ENCODE measurements around the gene EFTUD2.

The EFTUD2 gene

DNA sequence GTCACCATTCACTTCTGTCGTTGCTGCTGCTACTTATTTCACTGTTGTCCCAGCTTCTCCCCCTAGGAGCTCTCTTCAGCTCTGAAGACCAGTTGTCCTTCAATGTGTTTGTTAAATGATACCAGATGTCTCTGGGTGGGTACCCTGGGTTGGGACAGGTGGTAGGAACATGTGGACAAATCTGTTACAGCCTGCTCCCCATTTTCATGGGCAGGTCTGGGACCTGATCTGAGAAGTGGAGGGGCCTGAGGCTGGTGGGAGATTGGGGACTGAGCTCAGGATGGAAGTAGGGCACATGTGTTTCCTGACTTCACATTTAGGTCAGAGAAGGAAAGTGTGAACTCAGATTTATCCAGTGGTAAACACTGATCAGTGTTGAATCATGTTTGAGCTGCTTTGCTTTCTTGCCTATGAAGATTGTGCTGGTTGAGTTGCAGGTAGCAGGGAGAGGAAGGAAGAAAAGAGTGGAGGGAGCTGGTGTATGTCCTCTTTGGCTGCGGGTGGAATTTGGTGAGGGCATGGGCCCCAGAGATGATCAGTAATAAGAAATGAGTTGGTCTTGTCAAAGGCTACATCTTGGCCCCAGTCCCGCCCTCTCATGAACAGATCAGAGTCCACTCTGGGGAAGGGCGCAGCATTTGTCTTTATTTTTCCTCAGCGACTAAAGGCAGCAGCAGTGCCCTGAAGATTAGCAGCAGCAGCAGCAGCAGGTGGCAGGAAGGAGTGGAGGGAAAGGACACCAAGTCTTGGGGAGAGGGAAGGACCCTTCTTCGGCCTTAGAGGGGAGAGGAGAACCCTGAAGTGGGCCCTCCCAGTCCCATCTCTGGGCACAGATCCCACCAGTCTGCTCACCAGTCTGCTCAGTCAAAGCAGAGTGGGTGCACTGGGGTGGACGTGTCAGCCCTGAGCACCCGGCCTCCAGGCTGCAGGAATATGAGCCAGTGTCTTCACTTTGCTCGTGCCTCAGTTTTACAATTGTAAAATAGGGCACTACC, 6.1 kb upstream of the EFTUD2 start:
- TF ChIP-seq ZBTB7A (IDR thresholded peaks at IDR 0.05; ENCODE audit: low read depth) (no peak), CEBPB (IDR thresholded peaks at IDR 0.05) (no peak), NFIC (IDR thresholded peaks at IDR 0.05) (no peak), EP300 (IDR thresholded peaks at IDR 0.05; ENCODE audit: borderline replicate concordance) (no peak), TEAD4 (IDR thresholded peaks at IDR 0.05) (no peak), YY1 (IDR thresholded peaks at IDR 0.05; ENCODE audit: low read depth) (no peak), FOXM1 (IDR thresholded peaks at IDR 0.05; ENCODE audit: borderline replicate concordance, low read depth) (no peak), RAD21 (IDR thresholded peaks at IDR 0.05; ENCODE audit: low read depth) (no peak), TAF1 (IDR thresholded peaks at IDR 0.05; ENCODE audit: low read depth) (no peak), CREB1 (IDR thresholded peaks at IDR 0.05; ENCODE audit: low read depth) (no peak), EGR1 (IDR thresholded peaks at IDR 0.05) (no peak), TCF12 (IDR thresholded peaks at IDR 0.05; ENCODE audit: low read depth) (no peak)
- TF ChIP-seq, protein P1, sequence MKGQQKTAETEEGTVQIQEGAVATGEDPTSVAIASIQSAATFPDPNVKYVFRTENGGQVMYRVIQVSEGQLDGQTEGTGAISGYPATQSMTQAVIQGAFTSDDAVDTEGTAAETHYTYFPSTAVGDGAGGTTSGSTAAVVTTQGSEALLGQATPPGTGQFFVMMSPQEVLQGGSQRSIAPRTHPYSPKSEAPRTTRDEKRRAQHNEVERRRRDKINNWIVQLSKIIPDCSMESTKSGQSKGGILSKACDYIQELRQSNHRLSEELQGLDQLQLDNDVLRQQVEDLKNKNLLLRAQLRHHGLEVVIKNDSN (IDR thresholded peaks at IDR 0.05), result no peak
- TF ChIP-seq, protein P2, sequence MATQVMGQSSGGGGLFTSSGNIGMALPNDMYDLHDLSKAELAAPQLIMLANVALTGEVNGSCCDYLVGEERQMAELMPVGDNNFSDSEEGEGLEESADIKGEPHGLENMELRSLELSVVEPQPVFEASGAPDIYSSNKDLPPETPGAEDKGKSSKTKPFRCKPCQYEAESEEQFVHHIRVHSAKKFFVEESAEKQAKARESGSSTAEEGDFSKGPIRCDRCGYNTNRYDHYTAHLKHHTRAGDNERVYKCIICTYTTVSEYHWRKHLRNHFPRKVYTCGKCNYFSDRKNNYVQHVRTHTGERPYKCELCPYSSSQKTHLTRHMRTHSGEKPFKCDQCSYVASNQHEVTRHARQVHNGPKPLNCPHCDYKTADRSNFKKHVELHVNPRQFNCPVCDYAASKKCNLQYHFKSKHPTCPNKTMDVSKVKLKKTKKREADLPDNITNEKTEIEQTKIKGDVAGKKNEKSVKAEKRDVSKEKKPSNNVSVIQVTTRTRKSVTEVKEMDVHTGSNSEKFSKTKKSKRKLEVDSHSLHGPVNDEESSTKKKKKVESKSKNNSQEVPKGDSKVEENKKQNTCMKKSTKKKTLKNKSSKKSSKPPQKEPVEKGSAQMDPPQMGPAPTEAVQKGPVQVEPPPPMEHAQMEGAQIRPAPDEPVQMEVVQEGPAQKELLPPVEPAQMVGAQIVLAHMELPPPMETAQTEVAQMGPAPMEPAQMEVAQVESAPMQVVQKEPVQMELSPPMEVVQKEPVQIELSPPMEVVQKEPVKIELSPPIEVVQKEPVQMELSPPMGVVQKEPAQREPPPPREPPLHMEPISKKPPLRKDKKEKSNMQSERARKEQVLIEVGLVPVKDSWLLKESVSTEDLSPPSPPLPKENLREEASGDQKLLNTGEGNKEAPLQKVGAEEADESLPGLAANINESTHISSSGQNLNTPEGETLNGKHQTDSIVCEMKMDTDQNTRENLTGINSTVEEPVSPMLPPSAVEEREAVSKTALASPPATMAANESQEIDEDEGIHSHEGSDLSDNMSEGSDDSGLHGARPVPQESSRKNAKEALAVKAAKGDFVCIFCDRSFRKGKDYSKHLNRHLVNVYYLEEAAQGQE (IDR thresholded peaks at IDR 0.05; ENCODE audit: low read depth), result no peak
- TF ChIP-seq, protein P3, sequence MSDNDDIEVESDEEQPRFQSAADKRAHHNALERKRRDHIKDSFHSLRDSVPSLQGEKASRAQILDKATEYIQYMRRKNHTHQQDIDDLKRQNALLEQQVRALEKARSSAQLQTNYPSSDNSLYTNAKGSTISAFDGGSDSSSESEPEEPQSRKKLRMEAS (IDR thresholded peaks at IDR 0.05), result no peak

DNA sequence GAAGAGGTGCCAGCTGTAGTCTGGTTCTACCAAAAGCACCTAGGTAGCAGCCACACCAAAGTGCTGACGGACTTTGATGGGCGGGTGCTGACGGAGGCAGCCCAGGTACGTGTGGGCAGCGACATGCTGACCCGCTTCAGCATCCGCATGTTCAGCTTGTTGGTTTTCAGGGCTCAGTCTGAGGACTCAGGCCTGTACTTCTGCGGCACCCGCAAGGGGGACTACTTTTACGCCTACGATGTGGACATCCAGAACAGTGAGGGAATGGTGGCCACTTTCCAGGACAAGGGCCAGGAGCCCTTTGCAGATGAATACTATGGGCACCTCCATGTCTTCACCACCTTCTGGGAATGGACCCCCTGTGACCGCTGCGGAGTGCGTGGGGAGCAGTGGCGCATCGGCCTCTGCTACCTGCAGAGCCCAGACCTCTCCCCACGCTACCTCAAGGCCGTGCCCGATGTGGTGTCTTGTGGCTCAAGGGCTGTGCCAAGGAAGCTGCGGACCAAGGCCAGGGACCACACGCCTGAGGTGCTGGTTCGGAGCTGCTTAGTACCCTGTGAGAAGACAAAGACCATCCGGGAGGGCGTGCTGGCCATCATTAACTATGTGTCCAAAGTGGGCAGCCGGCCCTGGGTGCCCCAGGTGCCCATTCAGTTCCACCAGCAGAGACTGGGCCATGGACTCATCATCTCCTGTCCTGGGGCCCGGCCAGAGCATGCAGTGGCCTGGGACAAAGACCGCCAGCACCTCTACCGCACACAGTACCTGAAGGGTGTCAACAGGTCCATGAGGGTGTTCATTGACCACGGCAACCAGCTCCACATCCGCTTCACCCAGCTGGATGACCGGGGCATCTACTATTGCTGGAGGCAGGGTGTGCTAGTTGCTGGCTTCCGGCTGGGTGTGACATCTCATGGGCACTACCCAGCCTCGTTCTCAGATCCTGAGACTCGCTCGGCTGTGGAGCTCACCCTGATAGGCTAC, 5.0 kb upstream of the EFTUD2 start:
- TF ChIP-seq, protein P2 (IDR thresholded peaks at IDR 0.05; ENCODE audit: low read depth), result no peak
- no peak for TF ChIP-seq RAD21 (IDR thresholded peaks at IDR 0.05; ENCODE audit: low read depth)
- no peak for TF ChIP-seq TEAD4 (IDR thresholded peaks at IDR 0.05)

GRCh38 chr17:44903012-44903685, 3.9 kb upstream of the EFTUD2 start:
- TF ChIP-seq TAF1 (IDR thresholded peaks at IDR 0.05; ENCODE audit: low read depth) (no peak), TEAD4 (IDR thresholded peaks at IDR 0.05) (no peak)
- TF ChIP-seq, protein P1 (IDR thresholded peaks at IDR 0.05), result no peak

GRCh38 chr17:44902135-44902760, 3.0 kb upstream of the EFTUD2 start:
- no peak for TF ChIP-seq EGR1 (IDR thresholded peaks at IDR 0.05)
- TF ChIP-seq CREB1 (IDR thresholded peaks at IDR 0.05; ENCODE audit: low read depth), result no peak
- TF ChIP-seq TCF12 (IDR thresholded peaks at IDR 0.05; ENCODE audit: low read depth), result no peak
- no peak for TF ChIP-seq YY1 (IDR thresholded peaks at IDR 0.05; ENCODE audit: low read depth)
- TF ChIP-seq, protein P1 (IDR thresholded peaks at IDR 0.05), result no peak
- no peak for TF ChIP-seq ZBTB7A (IDR thresholded peaks at IDR 0.05; ENCODE audit: low read depth)
- TF ChIP-seq TEAD4 (IDR thresholded peaks at IDR 0.05), result no peak
- TF ChIP-seq, protein P2 (IDR thresholded peaks at IDR 0.05; ENCODE audit: low read depth), result no peak
- no peak for TF ChIP-seq TAF1 (IDR thresholded peaks at IDR 0.05; ENCODE audit: low read depth)
- no peak for TF ChIP-seq RAD21 (IDR thresholded peaks at IDR 0.05; ENCODE audit: low read depth)
- TF ChIP-seq CEBPB (IDR thresholded peaks at IDR 0.05), result no peak
- TF ChIP-seq NFIC (IDR thresholded peaks at IDR 0.05), result no peak
- no peak for TF ChIP-seq EP300 (IDR thresholded peaks at IDR 0.05; ENCODE audit: borderline replicate concordance)
- no peak for TF ChIP-seq FOXM1 (IDR thresholded peaks at IDR 0.05; ENCODE audit: borderline replicate concordance, low read depth)
- TF ChIP-seq, protein P3 (IDR thresholded peaks at IDR 0.05), result no peak

Data from Ishikawa (cell line).